ENCODE results near the gene MAN1C1. TPM values are rescaled to one million over a fixed set of nuclear protein-coding genes. Genes with fewer than 3 reads are reported as not detected.
"Not testable (repeated sequence)": the region's sequence is repeated elsewhere in the genome, so short reads cannot be mapped to it uniquely, and the experiment has no call there.

MAN1C1 gene
- total and polyA plus RNA-seq, 2 donors (not counting 3 experiments of a cell fraction or from before 2014, with no cell fraction given) = 1.5 to 4.0 TPM

DNA sequence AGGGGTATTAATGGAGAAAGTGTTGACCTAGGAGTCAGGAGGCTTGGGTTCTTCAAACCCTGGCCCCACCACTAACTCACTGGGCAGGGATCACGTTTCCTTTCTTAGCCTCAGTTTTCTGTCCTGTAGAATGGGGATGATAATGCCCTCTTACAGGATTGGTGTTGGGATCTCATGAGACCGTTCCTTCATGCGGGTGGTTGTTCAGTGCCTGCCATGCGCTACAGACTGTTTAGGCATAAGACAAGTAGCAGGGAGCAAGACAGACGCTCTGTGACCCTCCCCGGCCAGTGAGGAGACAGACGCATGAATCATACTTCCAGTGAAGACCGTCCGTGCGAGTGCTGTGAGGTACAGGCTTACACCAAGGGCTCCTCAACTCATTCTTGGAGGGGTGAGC is 81.7 kb downstream of the MAN1C1 start:
- Histone ChIP-seq H2AFZ (ENCODE audit: low read depth, low read length) (no peak overlapping the region), H3K4me2 (ENCODE audit: insufficient read depth, low read length) (no peak overlapping the region), H3K9me1 (replicated peaks; ENCODE audit: control insufficient read depth, extremely low read depth, insufficient read depth, low read length) (no peaks in the 10 kb centered on the region), H3K9me3 (replicated peaks; ENCODE audit: control insufficient read depth, insufficient read depth, low read length) (no peaks in the 10 kb centered on the region), H3K4me3 (replicated peaks in 1 of 3; ENCODE audit: insufficient read depth in 1 of 3, low read depth in 1 of 3, low read length in 3 of 3) (no peak overlapping the region), H4K20me1 (replicated peaks; ENCODE audit: control insufficient read depth, extremely low read depth, insufficient read depth, low read length) (no peaks in the 10 kb centered on the region), H3K36me3 (ENCODE audit: control insufficient read depth in 2 of 2, extremely low read depth in 1 of 2, insufficient read depth in 2 of 2, low read length in 2 of 2) (no peaks in the 10 kb centered on the region), H3K4me1 (ENCODE audit: control insufficient read depth, extremely low read depth, insufficient read depth, low read length) (peaks cover 4% of the 10 kb centered on the region), H3K27ac (ENCODE audit: insufficient read depth, low read depth, low read length) (no peak overlapping the region), H3K9ac (replicated peaks; ENCODE audit: extremely low read depth, insufficient read depth, low read length) (no peak overlapping the region), H3K79me2 (ENCODE audit: control insufficient read depth, insufficient read depth, low read length) (no peaks in the 10 kb centered on the region), H3K27me3 (ENCODE audit: control insufficient read depth in 2 of 2, insufficient read depth in 2 of 2, low read length in 2 of 2) (peaks cover 0 to 6% of the 10 kb centered on the region in 2 experiments)
- intact Hi-C loops (cut with micrococcal nuclease) (no loop called here), dilution Hi-C loops (cut with MboI; ENCODE audit: extremely low pct_ligation_motif_present, low sequenced_read_pairs) (no loop called here)
- no peak for DNase-seq (ENCODE audit: low read depth, low spot score)
- ChIA-PET POLR2A (no interaction called here), CTCF (interaction anchor here (1.7 kb wide), 1 partner anchor 90 kb away, joined by 4 read pairs; no protein-coding TSS in a partner anchor)
- BruUV-seq (replicated peaks) = no TSS peak
- FAIRE-seq = no peak
- TF ChIP-seq POLR2A (IDR thresholded peaks at IDR 0.05; ENCODE audit: low read depth, low read length) = no peak

DNA sequence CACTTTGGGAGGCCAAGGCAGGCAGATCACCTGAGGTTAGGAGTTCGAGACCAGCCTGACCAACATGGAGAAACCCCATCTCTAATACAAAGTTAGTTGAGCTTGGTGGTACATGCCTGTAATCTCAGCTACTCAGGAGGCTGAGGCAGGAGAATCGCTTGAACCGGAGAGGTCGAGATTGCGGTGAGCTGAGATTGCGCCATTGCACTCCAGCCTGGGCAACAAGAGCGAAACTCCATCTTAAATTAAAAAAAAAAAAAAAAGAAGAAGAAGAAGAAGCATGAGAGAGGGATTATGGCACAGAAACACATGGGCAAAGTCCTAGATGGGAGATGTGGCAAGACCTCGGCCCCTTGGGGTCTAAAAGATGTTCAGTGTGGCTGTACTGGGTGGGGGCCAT is 82.5 kb downstream of the MAN1C1 start:
- H3K9me3 ChIP-seq (replicated peaks; ENCODE audit: control insufficient read depth, insufficient read depth, low read length); H3K27me3 ChIP-seq (ENCODE audit: control insufficient read depth in 2 of 2, insufficient read depth in 2 of 2, low read length in 2 of 2); H3K27ac ChIP-seq (ENCODE audit: insufficient read depth, low read depth, low read length); H2AFZ ChIP-seq (ENCODE audit: low read depth, low read length); H3K79me2 ChIP-seq (ENCODE audit: control insufficient read depth, insufficient read depth, low read length); BruUV-seq (replicated peaks); dilution Hi-C loops (cut with MboI; ENCODE audit: extremely low pct_ligation_motif_present, low sequenced_read_pairs); FAIRE-seq; CTCF ChIA-PET; H3K4me1 ChIP-seq (ENCODE audit: control insufficient read depth, extremely low read depth, insufficient read depth, low read length); H4K20me1 ChIP-seq (replicated peaks; ENCODE audit: control insufficient read depth, extremely low read depth, insufficient read depth, low read length); H3K9ac ChIP-seq (replicated peaks; ENCODE audit: extremely low read depth, insufficient read depth, low read length); H3K9me1 ChIP-seq (replicated peaks; ENCODE audit: control insufficient read depth, extremely low read depth, insufficient read depth, low read length); H3K4me2 ChIP-seq (ENCODE audit: insufficient read depth, low read length); DNase-seq (ENCODE audit: low read depth, low spot score); H3K4me3 ChIP-seq (replicated peaks in 1 of 3; ENCODE audit: insufficient read depth in 1 of 3, low read depth in 1 of 3, low read length in 3 of 3); intact Hi-C loops (cut with micrococcal nuclease); POLR2A ChIA-PET; H3K36me3 ChIP-seq (ENCODE audit: control insufficient read depth in 2 of 2, extremely low read depth in 1 of 2, insufficient read depth in 2 of 2, low read length in 2 of 2): not testable (repeated sequence)

Data from endothelial cell of umbilical vein (primary cell).